SH-SY5Y (cell line): Measurements from ENCODE around the gene ZNF19.

Experiments used
- GATA2 ChIP-seq: IDR thresholded peaks from 2 replicates; pipeline ENCODE4 v1.6.1; 2011; ENCODE audit warnings: mild to moderate bottlenecking, low read depth, low read length
- GATA3 ChIP-seq: IDR thresholded peaks from 2 replicates; pipeline ENCODE4 v1.6.1; 2011; ENCODE audit warnings: low read depth, mild to moderate bottlenecking, low read length, moderate library complexity

Gene ZNF19

GRCh38 chr16:71472051-71472450 lies 17.1 kb downstream of the ZNF19 start:
- TF ChIP-seq GATA3: no peak
- TF ChIP-seq GATA2: no peak

- TF ChIP-seq GATA2: no peak
- no peak for TF ChIP-seq GATA3
Measured at GRCh38 chr16:71467810-71468209, 21.3 kb downstream of the ZNF19 start.

GRCh38 chr16:71464231-71464630 lies 24.9 kb downstream of the ZNF19 start:
- no peak for TF ChIP-seq GATA3
- TF ChIP-seq GATA2: no peak

- no peak for TF ChIP-seq GATA2
- no peak for TF ChIP-seq GATA3
Measured at GRCh38 chr16:71461686-71462648, 27.2 kb downstream of the ZNF19 start, which contains the start of gene ZNF23. ZNF23 (minus strand) TSS chr16:71462247; CDS start chr16:71456796, 5,451 bp downstream.

GRCh38 chr16:71460941-71461340 lies 28.2 kb downstream of the ZNF19 start:
- no peak for TF ChIP-seq GATA2
- no peak for TF ChIP-seq GATA3

- TF ChIP-seq GATA3: no peak
- TF ChIP-seq GATA2: no peak
Measured at GRCh38 chr16:71460236-71460635, 28.9 kb downstream of the ZNF19 start.

- no peak for TF ChIP-seq GATA2
Measured at GRCh38 chr16:71459510-71459909, 29.6 kb downstream of the ZNF19 start.

- no peak for TF ChIP-seq GATA3
- no peak for TF ChIP-seq GATA2
Measured at GRCh38 chr16:71456801-71457200, 32.3 kb downstream of the ZNF19 start.

- TF ChIP-seq GATA2: no peak
- TF ChIP-seq GATA3: no peak
Measured at GRCh38 chr16:71453036-71453435, 36.1 kb downstream of the ZNF19 start.

- no peak for TF ChIP-seq GATA3
- TF ChIP-seq GATA2: no peak
Measured at GRCh38 chr16:71449020-71449419, 40.1 kb downstream of the ZNF19 start.

GRCh38 chr16:71448274-71448866 lies 40.8 kb downstream of the ZNF19 start:
- TF ChIP-seq GATA3 (no peak), GATA2 (no peak)

GRCh38 chr16:71443714-71444113 lies 45.4 kb downstream of the ZNF19 start:
- TF ChIP-seq GATA3: no peak
- TF ChIP-seq GATA2: no peak

- no peak for TF ChIP-seq GATA2
Measured at GRCh38 chr16:71442051-71442440, 47.1 kb downstream of the ZNF19 start, which contains the start of gene TLE7. TLE7 (minus strand) TSS chr16:71442054; CDS start chr16:71433324, 8,730 bp downstream.

- TF ChIP-seq GATA2: no peak
Measured at GRCh38 chr16:71441348-71442050, 47.6 kb downstream of the ZNF19 start.

GRCh38 chr16:71440669-71441347 lies 48.3 kb downstream of the ZNF19 start:
- TF ChIP-seq GATA3: no peak
- TF ChIP-seq GATA2: no peak
